Right lobe of liver (tissue), 4 donors: Measurements from ENCODE around the gene MUC6.

ENCODE experiments used
- POLR2A ChIP-seq: fragments of 450-650 bp; IDR thresholded peaks from one replicate; pipeline ENCODE4 v1.6.1; 2017; ENCODE audit warnings: antibody characterized with exemption, mild to moderate bottlenecking
- TF ChIP-seq, protein P1 (sequence below), 4 donors: fragments of 200-600 bp in 3 of 4; fragments of 450-650 bp in 1 of 4; IDR thresholded peaks; one replicate each; pipeline versions ENCODE4 v1.5.1 to v1.8.0; 2016 to 2022; ENCODE audit warnings: antibody characterized with exemption in 4 of 4, mild to moderate bottlenecking in 2 of 4
- donor health status: DM: no; HTN: no; CAD: no.
- donor health status: DM: no; HTN: no; CAD: no.
- donor health status: DM: no; HTN: yes; CAD: no.

DNA sequence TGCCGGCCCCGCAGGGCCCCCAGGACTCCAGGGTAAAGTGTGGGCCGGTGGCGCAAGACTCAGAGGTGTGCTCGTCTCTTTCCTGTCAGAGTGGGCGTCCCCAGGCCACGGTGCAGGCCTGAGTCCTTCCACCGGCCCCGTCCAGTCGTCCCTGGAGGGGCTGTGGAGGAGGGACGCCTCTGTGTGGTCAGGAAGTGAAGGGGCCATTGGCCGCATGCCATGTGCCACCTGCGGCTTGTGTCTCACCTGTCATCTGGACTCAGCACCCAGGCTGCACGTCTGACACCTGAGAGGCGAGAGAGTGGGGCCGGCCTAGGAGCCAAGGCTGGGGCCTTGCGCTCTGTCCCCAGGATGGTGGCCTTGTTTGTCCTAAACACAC is 25.2 kb downstream of the MUC6 start:
- TF ChIP-seq, protein P1, sequence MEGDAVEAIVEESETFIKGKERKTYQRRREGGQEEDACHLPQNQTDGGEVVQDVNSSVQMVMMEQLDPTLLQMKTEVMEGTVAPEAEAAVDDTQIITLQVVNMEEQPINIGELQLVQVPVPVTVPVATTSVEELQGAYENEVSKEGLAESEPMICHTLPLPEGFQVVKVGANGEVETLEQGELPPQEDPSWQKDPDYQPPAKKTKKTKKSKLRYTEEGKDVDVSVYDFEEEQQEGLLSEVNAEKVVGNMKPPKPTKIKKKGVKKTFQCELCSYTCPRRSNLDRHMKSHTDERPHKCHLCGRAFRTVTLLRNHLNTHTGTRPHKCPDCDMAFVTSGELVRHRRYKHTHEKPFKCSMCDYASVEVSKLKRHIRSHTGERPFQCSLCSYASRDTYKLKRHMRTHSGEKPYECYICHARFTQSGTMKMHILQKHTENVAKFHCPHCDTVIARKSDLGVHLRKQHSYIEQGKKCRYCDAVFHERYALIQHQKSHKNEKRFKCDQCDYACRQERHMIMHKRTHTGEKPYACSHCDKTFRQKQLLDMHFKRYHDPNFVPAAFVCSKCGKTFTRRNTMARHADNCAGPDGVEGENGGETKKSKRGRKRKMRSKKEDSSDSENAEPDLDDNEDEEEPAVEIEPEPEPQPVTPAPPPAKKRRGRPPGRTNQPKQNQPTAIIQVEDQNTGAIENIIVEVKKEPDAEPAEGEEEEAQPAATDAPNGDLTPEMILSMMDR (IDR thresholded peaks at IDR 0.05), result no peak
- no peak for TF ChIP-seq POLR2A
